Measurements from ENCODE around the gene NLGN1.
A peak's percentile ranks its signal among the peaks of the same experiment; 100 is the strongest.

The NLGN1 gene

DNA sequence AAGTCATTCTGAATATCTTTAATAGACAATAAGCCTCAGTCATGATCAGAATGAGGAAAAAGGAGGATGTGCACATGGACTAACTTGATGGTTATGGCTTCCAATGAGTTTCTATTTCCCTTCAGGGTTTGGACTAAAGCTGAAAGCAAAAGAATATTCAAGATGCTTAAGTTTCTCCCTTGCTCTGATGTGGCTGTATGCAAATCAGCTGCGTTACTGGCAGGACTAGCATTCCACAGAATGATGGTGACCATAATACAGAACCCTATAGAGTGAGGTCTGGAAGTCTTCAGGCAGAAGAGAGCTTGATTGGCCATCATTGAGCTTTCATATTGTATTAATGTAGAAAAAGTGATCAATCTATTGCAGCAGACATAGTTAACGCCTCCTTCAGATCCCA is 466.0 kb downstream of the NLGN1 start:
- no peak for DNase-seq

DNA sequence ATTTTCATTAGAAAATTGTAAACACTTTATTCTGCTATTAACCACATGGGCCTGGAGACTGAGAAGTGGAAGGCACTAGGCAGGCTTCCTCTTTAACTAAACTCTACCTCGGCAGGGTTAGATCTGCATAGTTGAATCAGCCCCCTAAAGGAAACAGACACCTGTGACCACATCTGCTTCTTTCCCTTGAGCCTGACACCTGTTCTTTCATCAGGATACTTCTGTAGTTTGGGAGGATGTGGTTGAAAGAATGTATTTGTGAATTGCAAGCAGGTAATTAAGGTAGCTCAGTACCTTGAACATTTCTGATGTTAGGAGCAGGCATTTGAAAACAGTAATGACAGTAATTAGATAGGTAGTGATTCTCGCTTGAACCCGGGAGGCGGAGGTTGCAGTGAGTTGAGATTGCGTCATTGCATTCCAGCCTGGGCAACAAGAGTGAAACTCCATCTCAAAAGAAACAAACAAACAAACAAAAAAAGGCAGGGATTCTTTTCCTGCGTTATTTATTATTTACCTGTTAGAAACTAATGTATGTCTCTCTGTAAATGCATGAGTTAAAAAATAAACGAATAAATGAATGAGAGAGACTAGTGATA is 468.5 kb downstream of the NLGN1 start:
- peak; percentile 2 for DNase-seq

DNA sequence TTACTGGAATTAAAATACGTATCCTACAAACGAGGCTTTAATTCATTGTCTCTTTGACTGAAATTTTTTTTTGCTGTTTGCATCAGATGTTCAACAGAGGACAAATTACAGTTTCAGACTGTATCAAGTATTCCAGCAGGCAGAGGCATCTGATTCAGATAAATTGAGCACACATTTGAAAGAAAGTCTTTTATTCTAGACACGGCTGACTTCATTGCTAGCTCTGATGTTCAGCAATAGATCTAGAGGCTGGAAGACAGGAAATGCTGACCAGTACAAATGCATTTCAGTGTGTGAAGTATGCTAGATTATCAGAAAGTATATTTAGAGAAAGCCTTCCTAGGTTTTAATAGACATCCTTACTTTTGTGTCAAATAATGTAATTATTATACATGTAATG is 472.2 kb downstream of the NLGN1 start:
- no peak for DNase-seq

DNA sequence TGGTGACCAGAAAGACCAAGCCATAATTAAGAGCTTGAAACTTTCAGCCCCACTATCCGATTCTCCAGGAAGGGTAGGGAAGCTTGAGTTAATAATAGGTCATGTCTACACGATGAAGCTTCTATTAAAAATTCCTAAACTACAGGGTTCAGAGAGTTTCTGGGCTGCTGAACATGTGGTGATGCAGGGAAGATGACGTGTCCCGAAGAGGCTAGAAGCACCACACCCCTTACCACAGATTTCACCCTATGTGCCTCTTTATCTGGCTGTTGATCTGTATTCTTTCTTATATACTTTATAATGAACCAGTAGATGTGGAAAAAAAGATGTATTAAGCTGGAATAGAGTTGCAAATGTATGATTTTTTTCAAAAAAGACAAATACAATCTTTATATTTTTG is 473.4 kb downstream of the NLGN1 start:
- no peak for DNase-seq

DNA sequence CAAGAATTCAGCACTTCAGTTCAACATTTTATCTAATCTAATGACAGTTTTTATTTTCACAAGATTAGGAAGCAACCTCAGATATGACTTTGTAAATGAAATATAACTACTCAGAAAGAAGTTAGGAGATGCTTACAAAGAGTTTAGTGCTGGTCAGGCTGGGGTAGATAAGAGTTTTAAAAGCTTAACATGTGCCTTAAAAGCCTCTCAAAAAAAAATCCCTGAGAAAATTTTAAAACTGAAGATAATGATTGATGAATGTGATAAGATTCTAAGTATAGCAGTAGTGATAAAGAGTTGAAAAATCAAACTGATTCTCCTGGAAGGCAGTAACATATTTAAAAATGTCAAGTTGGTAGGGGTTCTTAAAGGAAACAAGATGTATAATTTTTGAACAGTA is 478.2 kb downstream of the NLGN1 start:
- DNase-seq, result no peak

DNA sequence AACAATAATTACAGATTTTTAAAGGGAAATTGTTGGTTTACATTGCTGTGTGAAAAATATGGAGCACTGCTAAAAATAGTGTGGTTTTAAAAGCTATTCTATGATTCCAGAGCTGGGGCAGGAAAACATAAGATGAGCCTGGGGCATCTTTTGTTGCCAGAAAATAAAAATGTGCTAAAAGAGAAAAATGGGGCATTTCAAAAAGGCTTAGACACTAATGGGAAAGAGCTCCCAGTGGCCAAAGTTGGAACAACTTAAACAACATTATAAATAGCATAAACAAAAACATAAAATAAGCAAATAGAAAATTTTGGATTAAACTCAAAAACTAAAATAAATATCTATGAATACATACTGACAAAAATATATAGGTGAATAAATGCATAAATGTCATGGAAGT is 478.9 kb downstream of the NLGN1 start:
- no peak for DNase-seq

DNA sequence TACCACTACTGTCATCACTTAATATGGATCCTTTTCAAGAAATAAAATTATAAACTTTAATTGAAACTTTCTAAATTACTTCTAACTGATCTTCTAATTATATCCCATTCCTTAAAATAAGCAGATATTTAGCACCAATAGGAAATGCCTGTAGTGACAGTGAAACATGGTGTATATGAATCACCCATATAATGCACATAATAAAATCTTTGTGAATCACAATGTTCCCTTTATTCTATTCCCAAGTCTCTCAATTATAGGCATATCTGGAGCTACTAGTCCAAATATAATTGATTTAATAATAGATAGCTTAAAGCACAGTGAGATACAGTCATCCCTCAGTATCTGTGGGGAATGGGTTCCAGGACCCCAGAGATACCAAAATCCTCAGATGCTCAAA is 490.3 kb downstream of the NLGN1 start:
- no peak for DNase-seq

DNA sequence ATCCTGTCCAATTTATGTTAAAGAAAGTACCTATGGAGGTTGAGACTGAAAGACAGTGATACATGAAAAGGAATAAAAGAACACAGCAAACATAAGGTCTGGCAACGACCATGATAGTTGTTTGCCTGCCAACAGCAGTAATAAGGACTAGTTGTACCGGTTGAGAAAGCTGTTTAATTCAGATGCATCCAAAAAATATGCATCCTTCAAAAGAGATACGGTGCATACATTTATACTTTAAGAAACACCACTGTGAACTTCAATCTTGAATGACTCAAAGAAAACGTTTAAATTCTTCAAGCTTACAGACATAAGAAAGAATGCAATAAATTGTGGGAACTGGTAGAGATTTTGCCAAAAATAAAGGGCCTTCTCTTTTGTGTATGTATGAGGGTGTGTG is 492.1 kb downstream of the NLGN1 start:
- DNase-seq, result no peak

DNA sequence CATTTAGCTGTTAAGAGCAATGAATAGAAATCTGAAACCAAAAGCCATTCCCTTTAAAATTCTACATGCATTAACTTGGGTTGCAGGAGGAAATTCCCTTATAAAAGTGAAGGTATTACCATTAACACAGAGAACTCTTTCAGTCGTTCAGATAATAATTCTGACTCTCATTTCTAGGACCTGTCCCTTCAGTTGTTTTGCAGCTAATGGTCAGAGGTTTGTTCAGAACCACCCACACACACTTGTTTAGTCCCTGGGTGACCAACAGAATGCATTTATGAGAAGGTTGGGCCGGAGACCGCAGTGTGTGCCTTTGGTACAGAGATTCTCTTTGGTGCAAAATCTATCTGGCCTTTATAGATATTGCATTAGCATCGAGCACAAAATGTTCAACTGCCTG is 492.5 kb downstream of the NLGN1 start:
- DNase-seq, result no peak

DNA sequence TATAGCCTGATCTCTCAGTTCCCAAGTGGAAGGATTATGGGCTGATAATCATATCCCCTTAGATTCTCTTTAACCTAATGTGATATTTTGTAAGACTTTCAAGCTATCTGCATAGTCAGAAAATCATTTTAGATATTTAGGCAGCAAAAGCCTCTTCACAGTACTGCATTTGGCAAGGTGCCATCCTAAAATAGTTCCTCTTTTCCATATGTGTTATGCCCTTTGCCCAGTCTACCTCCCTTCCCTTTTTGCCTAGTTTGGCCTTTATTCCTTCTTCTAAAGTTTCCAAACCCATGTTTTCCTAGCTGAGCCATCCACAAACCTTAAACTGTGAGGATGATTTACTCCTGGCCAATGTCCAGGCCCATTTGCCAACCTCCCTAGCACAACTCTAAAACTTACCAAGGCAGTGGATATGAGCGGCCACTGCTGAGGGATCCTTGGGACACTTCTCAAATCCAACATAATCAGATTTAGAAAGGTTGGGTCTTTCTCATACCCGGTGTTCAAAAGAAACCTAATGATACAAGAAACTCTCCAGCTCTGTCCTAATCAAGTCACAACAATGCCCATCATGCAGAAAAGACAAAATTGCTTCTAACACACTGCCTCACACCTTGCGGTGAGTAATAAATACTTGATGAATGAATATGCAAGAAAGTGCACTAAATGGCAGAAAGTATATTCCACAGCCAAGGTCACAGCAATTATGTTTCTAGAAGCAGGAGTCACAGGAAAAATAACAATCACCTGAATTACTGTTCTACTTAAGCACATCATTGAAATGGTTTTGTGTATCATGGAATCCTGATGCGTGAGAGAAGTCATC is 493.9 kb downstream of the NLGN1 start:
- DNase-seq, result no peak

DNA sequence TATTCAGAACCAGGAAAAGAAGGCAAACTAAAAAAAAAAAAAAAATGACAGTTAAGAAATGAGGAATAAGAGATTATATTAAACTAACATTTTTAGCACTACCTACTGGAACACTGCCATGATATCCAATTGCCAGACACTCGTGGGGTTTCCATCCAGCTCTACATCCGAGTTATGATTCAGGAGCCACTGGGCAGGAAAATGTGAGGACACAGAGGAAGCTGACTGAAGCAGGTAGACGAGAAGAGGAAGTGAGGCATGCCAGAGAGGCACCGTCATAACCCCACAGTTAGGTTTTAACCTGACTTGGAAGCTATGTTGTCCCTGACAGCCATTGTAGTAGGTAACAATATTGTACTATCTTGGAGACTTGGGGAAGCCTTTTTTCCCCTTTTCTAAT is 495.0 kb downstream of the NLGN1 start:
- peak; percentile 47 for DNase-seq

DNA sequence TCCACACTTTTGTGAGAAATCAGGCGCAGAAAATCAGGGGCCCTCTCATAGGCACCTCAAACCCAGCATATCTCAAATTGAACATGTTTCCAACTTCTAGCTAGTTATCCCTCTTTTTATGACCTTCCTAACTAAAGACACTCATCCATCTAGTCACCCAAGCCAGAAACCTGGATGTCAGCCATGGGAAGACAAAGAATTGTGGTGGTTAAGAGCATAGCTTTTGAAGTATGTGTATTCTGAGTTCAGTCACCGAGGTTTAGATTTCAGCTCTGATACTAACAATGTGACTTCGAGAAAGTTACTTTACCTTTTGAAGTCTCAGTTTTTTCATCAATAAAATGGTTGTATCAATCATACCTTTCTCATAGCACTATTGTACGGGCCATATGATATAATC is 495.5 kb downstream of the NLGN1 start:
- peak; percentile 84 for DNase-seq

DNA sequence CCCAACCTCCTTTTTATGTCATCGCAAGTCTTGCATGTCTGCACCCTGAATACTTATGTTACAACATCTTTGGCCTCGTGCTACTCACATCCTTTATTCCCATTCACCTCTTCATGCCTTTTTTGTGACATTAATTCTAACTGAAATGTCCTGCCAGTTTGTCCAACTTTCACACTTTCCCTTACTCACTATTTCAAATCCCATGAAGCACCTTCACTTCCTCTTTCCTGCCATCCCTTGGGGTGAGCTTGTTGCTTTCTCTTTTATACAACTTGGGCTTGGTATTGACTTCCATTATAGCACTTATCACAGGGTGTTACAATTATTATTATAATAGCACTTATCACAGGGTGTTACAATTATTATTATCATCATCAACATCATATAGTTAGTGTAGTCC is 496.3 kb downstream of the NLGN1 start:
- no peak for DNase-seq

DNA sequence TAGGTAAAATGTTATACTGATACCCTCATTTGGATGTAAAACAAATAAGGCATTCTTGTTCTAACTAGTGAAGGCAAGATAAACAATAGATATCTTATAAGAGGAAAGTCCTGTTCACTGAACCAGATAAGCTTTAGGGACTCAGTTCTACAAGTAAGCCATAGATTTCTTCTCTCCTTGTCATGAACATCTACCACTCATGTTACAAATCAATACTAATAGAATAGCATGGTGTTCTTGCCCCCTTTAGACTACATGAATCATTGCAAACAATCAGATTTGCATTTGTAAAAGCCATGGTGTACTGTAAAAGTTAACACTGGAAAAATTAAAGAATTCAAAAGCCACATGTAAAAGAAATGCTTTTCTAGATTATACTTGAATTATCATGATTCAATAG is 500.1 kb downstream of the NLGN1 start:
- DNase-seq, result no peak

DNA sequence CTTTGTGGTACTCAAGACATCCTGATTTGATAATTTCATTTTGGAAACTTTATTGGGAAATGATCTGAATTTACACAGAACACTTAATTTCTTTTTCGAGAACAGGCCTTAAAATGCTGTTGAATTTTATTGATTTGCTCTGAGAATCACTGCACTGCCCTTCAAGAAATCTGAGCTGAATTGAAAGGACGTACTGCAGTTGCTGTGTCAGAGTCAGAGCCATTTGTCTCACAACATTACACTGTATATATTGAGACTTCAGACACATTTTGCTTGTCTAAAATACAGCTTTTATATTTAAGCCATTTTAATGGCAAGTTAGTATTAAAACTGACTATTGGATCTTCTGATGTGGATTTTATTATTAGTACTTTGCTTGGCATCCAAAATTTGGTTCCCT is 504.1 kb downstream of the NLGN1 start:
- DNase-seq, result no peak

DNA sequence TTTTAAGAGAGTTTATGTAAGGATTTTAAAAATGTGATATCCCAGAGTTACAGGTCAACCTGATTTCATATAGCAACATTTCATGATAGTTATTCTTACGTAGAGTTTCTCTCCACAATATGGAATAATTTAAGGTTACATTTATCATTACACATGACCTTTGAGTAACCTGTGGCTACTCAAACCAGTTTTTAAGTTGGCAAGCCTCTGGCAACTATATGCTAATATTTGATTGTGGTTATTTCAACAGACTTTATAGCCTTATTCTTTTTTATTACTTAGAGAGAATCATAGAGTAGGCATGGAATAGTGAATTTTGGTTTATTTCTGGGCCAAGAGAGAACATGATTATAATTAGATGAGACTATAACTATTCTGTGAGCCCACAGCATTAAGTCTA is 504.9 kb downstream of the NLGN1 start:
- no peak for DNase-seq

DNA sequence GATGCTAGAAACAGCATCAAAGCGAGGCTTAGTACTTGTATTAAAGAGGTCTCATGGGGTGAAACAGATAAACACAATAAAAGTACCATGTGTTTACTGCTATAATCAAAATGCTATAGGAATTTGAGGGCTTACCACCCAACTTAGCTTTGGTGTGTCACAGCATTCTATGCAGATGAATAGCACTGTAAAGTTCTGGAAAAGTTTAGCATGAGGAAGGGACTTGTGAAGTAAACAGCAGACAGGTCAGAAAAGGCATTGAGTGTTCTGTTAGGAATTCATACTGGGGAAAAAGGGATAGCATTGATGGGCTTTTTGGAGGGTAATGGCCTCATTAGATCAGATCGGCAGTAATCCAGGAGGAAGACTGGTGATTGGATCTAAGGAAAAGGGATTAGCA is 505.3 kb downstream of the NLGN1 start:
- DNase-seq, result no peak

DNA sequence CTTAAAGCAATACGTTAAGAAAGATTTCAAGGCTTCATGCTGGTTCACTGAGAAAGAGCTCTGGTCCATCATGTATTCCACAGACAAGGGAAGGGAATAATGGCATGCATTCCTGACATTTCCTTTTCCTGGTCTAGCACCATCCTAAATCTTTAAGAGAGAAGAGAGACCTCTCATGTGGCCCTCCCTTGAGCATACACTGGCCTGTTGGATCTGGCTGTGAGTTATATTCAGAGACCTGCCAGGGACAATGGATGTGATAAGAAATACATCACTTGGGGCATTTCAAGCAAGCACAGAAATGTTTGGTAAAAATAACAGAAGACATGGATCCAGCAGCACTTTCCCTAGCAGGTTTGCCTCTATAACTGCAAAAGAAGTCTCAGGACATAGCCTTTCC is 507.8 kb downstream of the NLGN1 start:
- no peak for DNase-seq

DNA sequence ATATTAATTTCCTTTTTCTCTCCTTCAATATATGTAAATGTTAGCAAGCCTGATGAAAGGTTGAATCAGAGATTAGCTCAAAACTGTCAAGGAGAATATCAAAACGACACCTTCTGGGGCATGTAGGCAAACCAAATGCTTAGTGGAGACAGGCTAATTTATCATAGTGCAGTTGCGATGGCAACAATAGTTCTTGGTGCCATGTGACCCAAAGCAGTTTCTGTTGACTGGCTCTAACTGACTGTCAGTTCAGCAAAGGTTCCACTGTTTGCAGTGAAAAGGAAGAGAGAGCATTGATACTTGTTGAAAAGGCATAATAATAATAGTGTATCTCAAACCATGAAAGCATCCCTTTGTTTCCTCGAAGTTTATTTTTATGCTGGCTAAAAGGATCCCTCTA is 513.9 kb downstream of the NLGN1 start:
- DNase-seq, result no peak

DNA sequence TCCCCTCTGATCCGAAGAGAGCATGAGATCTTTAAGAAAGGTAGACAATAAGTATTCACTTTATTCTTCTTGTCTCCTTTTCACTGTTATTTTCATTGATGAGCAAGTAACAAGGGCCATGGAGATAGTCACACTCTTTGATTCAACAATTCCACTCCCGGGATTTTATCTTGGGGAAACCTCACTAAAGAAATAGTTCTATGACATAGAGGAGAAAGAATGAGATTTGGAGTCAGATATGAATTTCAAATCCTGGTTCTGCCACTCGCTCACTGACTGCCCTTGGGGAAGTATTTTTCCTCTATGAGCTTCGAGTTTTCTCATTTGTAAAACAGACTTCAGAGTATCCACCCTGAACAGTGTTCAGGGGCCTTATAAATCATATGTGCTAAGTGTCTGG is 514.6 kb downstream of the NLGN1 start:
- DNase-seq, result no peak

DNA sequence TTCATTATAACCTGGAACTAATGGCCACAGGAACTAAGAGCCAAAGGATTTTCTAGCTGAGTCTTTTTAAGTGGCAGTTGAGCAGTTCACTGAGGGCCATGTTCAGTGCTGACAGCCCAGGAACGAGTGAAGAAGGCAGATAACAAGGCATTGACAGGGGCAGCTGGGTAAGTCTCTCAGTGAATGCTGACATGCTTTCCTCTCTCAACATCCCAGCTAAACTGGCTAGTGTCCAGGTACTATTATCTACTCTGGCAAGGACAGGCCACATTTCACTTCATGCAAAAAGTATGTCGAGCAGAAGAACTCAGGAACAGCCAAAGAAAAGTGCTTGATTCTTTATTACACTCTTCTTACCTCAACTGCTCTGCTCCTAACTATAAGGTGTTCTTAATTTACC is 515.9 kb downstream of the NLGN1 start:
- DNase-seq, result no peak

DNA sequence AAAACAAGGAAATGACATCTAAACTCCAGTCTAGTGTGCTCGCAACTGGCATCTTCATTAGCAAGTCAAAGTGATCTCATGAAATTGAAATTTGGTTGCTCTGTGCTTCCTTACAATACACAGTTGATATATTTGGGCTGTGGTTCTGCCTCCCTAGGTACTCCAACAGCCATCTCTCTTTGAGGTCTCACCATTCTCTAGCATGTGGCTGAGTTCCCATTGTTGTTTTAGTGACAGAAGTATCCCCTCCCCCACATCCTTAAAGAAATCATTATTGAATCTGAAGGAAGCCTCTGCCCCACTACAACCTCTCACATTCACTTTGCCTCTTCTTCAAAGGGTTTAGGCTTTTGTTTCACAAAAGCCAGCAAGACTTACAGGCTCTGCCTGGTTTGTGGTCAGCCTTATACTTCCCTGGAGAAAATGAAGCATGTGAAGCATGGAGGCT is 516.5 kb downstream of the NLGN1 start:
- peak; percentile 28 for DNase-seq

DNA sequence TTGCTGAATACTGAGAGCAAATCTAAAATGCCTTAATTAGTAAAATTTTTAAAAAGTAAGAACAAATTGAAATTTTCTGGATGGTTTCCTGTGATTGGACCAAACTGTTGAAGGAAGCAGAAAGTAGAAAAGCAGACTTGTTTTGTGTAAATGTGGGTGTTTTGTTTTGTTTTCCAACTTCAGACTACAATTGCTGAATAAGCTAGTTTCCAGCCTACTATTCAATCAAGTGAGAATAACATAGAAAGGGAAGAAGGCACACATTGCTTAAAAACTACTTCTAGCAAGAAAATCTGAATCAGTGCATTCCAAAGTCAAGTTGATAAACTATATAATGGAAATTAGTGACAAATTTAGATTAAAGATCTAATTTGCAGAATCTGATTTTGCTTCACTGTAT is 519.3 kb downstream of the NLGN1 start:
- no peak for DNase-seq

DNA sequence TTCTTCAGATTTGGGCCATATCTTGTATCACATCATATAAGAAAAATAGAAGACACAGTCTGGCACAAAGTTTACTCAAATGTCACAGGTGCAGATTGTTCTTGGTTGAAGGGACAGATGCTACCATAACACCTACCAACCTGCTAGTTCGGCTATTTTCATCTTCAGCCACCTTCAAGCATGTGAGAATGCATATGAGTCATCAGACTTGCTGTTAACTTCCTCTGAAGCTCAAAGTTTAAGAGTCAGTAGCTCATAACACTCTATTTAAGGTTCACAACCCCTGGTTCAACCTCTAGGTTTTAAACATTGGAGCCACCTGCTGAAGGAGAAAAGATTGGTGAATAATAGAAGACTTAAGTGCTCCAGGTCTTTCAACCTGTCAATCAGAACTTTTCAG is 522.8 kb downstream of the NLGN1 start:
- DNase-seq, result peak; percentile 85

DNA sequence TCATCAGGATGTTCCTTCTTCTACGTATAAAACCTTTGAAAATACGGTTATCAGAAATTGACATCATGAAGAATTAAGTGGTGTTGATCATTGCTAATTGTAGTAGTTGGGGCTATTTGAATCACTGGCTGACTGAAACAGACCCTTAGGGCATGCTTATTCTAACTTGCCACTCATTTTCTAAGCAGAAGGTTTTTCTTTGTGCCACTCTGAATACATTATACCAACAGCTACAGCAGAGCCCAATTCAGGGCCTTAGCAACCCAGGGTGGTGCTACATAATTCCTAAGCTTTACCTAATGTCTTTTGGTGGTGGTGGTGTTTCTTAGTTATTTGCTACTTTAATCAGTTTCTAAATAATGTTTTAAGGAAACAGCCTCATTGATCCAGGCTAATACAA is 524.2 kb downstream of the NLGN1 start:
- no peak for DNase-seq

Measured in DMS79 (cell line).